DMS 273 treated with DMSO at 0.1 percent for 48 hours (cell line): ENCODE results near the gene FYTTD1.

Experiments used
- DNase-seq: peaks from one replicate; lab custom pipeline; 2025; lab: John Stamatoyannopoulos, UW

FYTTD1 gene

DNA sequence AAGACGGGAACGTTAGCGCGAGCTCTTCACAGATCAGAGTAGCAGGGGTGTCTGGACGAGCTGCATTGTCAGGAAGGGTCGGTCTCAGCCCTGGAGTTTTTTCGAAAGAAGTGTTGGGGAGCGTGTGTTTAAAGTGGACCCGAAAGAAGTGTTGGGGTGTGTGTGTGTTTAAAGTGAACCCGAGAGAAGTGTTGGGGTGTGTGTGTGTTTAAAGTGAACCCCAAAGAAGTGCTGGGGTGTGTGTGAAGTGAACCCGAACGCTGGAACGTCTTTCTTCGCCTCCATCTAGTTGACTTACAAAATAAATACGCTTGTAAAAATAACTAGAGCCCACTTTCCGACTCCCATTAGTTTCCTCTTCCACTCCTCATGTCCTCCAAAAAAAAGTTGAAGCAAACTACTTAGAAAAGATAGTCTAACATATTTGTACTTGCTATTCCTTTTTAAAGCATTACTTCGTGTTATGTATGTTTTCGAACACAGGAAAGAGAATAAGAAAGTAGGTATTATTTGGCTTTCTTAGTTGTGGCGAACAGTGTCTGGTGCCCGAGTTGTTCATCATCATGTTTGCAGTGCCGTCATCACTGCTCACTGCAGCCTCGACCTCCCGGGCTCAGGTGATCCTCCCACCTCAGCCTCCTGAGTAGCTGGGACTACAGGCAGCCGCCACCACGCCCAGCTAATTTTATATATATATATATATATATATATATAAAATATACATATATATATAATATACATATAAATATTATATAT lies 42.4 kb downstream of the FYTTD1 start:
- DNase-seq, result no peak

DNA sequence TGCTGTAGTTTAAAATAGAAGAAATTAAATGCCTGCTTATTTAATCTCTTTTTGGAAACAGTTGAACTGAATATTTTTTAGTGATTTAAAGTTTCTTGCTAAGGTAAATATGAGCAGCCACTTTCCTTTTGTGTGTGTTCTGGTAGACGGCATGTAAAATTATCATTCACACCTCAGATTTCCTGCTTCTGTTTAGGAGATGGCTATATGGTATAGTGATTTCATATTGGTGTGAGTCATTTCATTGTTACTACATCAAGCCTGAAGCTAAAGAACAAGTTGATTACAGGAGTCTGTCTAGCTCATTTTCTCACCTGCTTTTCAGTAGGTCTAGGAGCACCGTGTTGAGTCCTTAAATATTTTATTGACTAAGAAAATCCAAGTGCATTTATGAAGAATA lies 43.6 kb downstream of the FYTTD1 start:
- no peak for DNase-seq

DNA sequence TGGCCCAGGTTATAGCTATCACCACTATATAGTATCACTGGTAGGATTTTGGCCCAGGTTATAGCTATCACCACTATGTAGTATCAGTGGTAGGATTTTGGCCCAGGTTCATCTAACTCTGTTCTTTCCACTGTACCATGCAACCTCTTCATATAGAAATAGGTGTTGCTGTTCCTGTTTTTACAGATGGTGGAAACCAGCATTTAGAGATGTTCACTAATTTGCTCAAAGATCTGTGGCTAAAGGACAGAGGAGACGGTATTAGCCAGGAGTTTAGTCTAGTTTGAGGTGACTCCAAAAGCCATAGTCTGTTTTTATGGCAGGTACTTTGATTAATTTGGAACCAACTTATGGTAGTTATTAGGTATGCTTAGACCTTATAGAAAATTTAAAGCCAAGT lies 44.4 kb downstream of the FYTTD1 start:
- DNase-seq, result no peak

DNA sequence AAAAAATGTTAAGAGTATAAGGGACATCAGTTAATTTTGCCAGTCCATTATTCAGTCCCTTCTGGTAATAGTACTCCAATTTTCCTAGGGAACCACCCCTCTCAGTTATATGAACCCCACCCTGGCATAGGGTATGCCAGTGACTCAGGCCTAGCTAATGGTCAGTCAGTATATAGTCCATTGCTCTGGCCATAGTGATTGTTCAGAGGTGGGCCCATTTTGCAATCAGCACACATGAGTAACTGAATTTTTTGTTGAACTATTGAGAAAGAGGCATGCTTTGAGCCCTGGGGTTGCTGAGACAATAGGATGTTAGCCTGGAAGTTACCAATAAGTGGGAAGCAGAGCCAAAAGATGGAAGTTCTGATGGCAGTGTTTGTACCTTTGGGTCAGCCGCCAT lies 45.5 kb downstream of the FYTTD1 start:
- DNase-seq, result no peak

DNA sequence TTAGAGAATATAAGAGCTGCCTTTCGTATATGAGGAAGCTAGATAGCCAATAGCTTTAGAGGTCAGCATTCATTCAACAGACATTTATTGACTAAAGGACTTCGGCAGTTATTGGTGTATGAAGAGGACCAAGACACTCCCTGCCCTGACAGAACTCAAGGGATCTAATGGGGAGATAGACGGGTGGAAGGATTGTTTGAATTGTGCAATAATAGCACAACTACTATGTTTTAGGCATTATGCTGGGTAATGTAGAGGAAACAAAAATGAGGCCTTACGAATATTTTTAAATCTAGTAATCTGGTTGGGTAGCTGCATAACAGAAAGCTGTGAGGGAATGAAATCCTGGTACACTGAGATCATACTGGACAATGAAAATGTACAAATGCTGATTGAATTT lies 46.4 kb downstream of the FYTTD1 start:
- DNase-seq, result no peak

DNA sequence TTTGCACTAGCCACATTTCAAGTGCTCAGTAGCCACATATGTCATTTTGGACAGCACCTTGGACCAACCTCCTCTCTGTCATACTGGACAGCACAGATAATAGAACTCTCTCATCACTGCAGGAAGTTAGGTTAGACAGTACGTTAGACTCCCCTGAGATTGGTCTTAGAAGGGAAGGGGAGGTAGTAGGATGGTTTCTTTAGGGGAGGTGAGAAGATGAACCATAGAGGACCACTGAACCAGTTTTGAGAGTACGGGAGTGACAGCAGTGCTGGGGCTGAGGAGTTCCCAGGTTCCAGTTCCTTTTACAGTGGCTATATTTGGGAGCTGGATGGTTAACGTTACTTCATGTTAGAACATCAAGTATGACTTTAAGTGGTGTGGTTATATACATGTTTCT lies 49.2 kb downstream of the FYTTD1 start:
- DNase-seq, result no peak

DNA sequence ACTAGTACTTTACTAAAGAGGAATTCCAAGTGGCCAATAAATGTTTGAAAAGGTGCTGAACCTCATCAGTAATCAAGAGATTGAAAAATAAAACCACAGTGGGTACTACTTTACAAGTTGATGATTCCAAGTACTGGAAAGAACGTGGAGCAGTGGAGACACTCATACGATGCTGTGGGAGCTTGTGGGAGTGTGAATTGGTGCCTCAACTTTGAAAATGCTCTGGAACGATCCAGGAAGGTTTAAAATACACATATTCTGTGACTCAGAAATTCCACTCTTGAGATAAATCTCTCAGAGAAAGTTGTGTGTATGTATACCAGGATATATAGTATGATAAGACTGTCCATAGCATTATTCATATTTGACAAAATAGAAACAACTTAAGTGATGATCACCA lies 50.7 kb downstream of the FYTTD1 start:
- DNase-seq, result no peak

DNA sequence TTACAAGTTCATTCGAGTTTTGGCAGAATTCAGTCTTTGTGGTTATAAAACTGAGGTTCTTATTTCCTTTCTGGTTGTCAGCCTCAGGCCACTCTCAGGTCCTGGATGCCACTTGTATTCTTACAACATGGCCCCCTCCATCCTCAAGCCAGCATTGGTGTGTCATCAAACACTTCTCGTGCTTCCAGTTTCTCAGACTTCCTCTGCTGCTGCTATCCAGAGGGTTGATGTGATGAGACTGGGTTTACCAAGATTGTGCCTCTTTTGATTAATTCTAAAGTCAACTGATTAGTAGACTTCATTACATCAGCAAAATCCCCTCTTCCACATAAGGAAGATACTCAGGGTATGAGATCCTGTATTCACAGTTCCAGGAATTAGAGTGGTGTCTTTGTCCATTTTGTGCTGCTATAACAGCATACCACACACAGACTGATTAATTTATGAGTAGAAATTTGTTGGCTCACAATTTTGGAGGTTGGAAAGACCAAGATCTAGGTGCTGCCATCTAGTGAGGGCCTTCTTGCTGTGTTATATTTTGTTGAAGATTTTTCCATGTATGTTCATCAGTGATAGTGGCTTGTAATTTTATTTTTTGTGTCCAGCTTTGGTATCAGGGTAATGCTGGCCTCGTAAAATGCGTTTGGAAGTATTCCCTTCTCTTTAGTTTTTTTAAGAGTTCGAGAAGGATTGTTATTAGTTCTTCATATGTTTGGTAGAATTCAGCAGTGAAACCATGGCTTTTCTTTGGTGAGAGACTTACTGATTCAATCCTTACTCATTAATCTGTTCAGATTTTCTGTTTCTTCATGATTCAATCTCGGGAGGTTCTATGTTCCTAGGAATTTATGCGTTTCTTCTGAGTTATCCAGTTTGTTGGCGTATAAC lies 52.5 kb downstream of the FYTTD1 start:
- DNase-seq, result no peak

DNA sequence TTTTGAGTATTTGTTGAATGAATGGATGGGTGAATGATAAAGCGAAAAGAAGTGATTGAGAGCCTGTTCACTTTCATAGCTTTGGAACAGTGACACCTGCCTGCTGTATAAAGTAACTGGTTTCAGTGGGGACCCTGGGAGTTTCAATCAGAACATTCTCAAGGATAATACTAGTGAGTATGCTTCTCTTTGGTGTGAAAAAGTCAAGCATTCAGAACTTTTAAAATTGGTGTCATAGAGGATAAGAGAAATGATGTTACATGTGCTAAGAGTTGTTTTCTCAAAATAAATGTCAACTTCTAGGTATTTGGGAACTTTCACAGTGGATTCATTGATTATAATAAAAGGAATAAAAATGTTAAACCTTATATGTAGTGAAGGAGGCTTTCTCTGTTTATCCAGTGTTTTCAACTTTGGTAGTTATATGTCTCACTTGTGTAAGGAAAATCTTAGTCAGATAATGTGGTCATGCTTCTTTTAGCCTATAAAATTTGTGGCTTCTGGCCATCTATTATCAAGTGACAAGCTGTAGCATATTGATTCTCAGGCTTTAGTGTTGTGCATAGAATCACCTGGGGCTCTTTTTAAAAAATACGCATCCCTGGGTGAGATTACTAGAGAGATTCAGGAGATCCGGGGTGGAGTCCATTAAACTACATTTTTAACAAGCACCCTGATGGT lies 53.2 kb downstream of the FYTTD1 start:
- no peak for DNase-seq

DNA sequence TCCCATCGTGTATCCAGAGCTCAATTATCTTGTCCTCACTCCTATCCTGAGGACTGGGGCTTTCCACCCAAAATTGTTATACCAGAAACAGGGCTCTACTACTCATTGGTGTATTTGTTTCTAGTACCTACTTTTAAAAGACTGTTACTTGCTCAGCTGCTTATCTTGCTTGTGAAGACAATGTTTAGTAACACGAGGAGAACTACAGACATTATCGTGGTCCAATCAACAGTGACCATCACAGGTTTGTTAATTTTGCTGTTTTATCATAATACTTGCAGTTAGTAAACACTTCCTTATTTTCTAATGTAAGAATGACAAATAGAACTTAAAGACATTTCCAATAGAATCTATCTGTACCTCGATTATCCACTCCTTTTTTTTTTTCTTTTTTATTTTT lies 54.8 kb downstream of the FYTTD1 start:
- no peak for DNase-seq

DNA sequence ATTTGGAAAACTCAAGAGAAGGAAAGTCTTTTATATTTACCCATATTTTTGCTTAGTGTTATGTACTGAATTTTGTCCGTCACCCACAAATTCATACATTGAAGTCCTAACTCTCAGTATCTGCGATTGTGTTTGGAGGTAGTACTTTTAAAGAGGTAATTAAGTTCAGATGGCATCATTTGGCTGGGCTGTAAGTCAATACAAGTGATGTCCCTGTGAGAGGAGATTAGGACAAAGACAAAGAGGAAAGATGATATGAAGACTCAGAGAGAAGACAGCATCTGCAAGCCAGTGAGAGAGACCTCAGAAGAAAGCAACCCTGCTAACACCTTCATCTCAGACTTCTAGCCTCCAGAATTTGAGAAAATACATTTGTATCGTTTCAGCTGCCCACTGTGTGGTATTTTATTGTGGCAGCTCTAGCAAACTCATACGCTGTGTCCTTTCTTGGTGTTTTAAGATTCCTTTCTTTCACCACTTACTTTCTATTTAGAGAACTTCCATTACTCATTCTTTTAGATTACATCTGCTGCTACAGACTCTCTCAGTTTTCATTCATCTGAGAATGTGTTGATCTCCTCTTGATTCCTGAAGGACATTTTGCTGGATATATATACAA lies 58.4 kb downstream of the FYTTD1 start:
- DNase-seq, result no peak

DNA sequence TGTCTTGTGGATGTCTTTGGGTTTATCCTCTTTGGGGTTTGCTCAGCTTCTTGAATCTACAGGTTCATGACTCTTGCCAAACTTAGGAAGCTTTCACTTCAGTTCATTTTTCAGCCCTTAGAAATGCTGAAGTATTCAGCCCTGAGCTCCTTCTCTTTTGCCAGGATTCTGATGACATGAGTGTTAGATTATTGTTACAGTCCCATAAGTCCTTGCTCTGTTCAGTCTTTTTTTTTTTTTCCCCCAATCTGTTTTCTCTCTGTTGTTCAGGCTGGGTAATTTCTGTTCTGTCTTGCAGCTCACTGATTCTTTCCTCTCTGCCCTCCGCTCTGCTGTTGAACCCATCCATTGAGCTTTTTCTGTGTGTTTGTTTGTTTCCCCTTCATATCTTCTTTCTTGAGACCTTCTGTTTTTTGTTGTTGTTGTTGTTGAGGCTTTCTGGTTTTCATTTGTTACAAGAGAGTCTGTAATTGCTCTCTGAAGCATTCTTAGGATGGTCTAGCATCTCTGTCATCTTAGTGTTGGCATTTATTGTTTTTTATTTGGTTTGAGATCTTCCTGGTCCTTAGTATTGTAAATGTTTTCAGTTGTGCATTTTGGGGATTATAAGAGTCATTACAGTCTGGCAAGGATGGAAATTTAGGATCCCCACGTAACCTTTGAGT lies 59.8 kb downstream of the FYTTD1 start:
- no peak for DNase-seq

DNA sequence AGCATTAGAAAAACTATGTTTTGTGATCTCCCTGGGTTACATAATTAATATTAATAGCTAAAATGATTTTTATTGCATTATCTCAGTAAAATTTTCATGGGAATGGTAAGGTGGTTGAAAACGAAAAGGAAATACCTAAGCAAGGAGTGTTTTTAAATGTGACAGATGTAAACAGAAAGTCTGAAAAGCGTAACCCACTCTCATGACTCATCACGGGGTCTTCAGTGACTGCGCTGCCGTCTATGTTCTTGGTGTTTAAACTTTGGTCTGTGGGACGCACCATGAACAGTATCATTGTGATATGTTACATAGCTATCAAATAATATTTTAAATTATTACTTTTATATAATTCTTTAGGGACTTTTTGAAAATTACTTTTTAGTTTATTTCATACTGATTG lies 61.2 kb downstream of the FYTTD1 start:
- DNase-seq, result no peak

DNA sequence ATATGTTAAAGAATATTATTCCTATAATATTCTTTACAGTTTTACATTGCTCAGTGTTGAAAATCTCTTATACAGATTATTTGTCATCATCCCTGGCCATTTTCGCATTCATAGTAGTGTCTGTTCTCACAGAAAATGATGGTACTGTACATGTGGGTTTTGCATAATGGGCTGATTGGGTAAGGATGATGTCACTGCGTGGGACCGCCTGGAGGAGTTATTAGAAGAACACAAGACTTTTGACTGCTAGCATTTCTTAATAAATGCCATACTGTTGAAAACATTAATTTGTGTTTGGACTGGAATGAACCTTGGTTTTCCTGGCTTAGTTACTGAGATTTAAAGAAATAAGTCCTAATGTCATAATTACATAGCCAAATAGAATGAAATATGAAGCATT lies 61.7 kb downstream of the FYTTD1 start:
- DNase-seq, result no peak

DNA sequence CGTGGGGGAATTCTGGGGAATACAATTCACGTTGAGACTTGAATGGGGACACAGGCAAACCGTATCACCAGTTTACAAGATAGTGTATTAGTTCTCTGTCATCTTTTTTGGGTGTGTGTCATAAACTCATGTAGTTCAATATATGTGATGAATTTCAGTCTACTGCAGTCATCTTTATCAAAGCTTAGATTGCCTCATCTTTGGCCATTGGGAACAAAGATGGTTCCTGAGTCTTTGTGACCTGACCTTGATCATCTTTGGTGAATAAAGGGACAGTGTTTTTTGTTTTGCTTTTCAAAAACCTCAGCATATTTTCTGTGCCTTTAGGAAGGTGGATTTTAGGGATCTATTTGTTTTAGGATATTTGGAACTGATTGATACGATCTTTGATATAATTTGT lies 64.7 kb downstream of the FYTTD1 start:
- no peak for DNase-seq

DNA sequence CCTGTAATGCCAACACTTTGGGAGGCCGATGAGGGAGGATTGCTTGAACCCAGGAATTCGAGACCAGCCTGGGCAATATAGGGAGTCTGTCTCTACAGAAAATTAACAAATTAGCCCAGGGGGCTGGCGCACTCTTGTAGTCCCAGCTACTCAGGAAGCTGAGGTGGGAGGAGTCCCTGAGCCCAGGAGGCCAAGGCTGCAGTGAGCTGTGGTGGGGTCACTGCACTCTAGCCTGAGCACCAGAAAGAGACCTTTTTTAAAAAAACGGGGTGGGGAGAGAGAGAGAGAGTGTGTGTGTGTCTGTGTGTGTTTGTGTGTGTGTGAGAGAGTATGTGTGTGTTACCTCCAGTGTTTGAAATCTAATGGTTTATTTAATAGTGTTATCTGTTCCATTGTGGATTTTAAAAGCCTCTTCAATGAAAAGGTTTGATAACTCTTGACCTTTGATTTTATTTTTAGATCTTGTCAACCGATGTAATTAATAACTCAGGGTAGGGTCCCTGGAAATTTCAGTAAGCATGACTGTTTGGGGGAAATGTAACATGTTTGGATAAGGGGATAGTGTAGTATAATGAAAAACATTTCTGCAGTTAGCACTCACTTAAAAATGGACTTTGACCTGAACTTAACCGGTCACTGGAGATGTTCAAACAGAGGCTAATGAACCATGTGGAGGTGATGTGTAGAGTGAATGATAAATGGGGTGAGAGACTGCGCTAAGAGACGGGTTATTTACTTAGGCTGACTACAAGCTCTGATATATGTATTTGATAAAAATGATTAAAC lies 71.1 kb downstream of the FYTTD1 start:
- no peak for DNase-seq

DNA sequence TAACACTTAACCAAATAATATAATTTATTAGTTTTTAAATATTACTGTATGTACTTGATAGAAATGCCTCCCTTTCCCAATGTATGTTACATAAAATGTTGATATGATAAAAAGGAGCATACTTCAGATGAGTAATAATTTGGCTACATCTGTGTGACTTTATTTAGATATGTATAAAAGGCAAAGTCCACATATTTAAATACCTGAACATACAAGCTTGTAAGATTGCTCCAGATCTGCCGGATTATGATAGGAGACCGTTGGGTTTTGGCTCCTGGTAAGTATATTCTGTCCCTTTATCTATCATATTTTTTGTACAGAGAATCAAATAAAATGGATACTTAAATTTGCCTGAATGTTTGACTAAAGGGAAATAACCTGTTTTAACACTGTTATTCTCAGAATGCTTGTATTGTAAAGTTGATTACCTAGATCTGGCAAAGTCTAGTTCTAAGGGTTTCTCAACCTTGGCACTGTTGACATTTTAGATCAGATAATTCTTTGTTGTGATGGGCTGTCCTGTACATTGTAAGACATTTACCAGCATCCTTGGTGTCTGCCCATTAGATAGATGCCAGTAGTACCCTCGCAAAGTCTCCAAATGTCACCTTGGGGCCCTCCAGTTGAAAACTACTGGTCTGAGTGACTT lies 79.8 kb downstream of the FYTTD1 start:
- no peak for DNase-seq

DNA sequence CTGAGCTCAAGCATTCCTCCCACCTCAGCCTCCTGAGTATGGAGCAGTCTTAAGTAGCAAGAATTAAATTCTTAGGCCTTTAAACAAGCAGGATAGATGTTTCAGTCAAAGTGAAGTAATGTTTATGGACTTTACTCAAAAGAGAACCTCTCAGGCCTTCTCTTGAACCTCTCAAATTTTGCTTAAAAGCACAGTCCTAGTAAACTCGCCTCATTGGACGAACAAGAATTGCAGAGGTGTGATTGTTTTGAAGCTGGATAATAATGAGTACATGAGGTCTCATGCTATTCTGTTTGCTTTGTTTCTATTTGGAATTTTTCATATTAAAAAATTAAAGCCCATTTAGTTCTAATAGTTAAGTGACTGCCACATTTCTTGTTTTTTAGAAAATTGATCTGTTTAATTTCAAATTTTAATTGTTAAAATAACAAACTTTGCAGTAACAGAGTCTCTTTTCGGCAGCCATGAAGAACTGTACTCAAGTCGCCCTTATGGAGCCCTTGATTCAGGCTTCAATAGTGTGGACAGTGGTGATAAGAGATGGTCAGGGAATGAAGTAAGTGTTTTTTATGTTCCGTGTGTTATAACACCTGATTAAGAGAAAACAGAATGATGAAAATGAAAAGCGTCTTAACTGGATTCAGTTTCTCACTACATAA lies 80.8 kb downstream of the FYTTD1 start:
- DNase-seq, result no peak

DNA sequence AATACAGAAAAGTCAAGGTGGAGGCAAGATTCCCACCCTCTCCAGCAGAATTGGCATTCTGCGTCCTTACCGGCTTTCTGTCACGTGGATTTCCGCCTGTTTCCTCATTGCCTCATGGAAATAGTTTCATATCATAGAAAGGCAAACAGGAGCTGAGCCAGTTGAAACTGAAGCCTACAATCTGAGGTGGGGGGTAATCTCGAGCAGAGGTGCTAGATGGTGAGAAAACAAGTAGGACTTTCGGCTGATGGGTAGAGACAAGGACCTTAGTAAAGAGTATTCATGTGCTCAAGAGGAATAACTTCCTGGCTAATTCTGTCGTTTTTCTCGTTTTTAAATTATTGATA lies 81.3 kb downstream of the FYTTD1 start:
- no peak for DNase-seq
